ENCODE results near the gene SCN2A. TPM values are rescaled to one million over a fixed set of nuclear protein-coding genes. Genes with fewer than 3 reads are reported as not detected.

Gene SCN2A
- total RNA-seq (2021) (0.15 TPM in 1 of 2 replicates, not detected in the other), Bru-seq, nascent RNA (percentile 7 among the genes with signal in this experiment), BruChase-seq, experiment 1, labeled RNA remaining after a 2-hour chase (percentile 5 among the genes with signal in this experiment), BruChase-seq, experiment 2, labeled RNA remaining after a 6-hour chase (percentile 3 among the genes with signal in this experiment)
- long read RNA-seq, result 0 reads

GRCh38 chr2:165239230-165239629 is at the start of gene SCN2A:
Gene SCN2A (plus strand): TSS chr2:165239414. CDS start chr2:165295824, 56,410 bp downstream.
- Histone ChIP-seq H3K4me2 (no peak within 1 kb of the TSS), H3K4me3 (no peak within 1 kb of the TSS), H4K20me1 (ENCODE audit: insufficient read depth) (no peaks in the 10 kb centered on the region), H3K27me3 (ENCODE audit: insufficient read depth, low read depth) (no peaks in the 10 kb centered on the region), H3K4me1 (replicated peaks; ENCODE audit: insufficient read depth) (no peaks in the 10 kb centered on the region), H3K9me2 (ENCODE audit: insufficient read depth) (no peaks in the 10 kb centered on the region), H2AFZ (no peak within 1 kb of the TSS), H3F3A (ENCODE audit: insufficient read depth, low read depth) (no peaks in the 10 kb centered on the region), H3K36me3 (ENCODE audit: low read depth) (no peaks in the 10 kb centered on the region), H3K79me2 (ENCODE audit: low read depth) (no peaks in the 10 kb centered on the region), H3K9me3 (ENCODE audit: insufficient read depth, low read depth) (no peaks in the 10 kb centered on the region), H3K27ac (no peak within 1 kb of the TSS)
- peak in 1 of 2 experiments; percentile 5 for DNase-seq
- no TSS peak for BruUV-seq (replicated peaks)
- POLR2A ChIA-PET (ENCODE audit: unreplicated experiment), result no interaction called here
- intact Hi-C loops (cut with micrococcal nuclease; ENCODE audit: unreplicated experiment), result loop anchor here (2.0 kb wide), 1 partner anchor 460 kb away; no protein-coding TSS in a partner anchor
- CTCF ChIA-PET, result interaction anchor here (0.6 to 1.6 kb wide), 3 partner anchors 134 to 889 kb away, joined by 3 to 7 read pairs (median 5); partner anchors contain the start of gene SCN1A
- TF ChIP-seq CTCF (conservative IDR thresholded peaks at IDR 0.05) (peak; percentile 63), EZH2 (IDR thresholded peaks at IDR 0.05; ENCODE audit: low read depth) (no peak)

- no peak overlapping the region for H3K4me3 ChIP-seq
- intact Hi-C loops (cut with micrococcal nuclease; ENCODE audit: unreplicated experiment), result no loop called here
- DNase-seq, result no peak
- ChIA-PET CTCF (no interaction called here), POLR2A (ENCODE audit: unreplicated experiment) (no interaction called here)
- H3K27me3 ChIP-seq (ENCODE audit: insufficient read depth, low read depth), result no peaks in the 10 kb centered on the region
- H4K20me1 ChIP-seq (ENCODE audit: insufficient read depth), result no peaks in the 10 kb centered on the region
- no peaks in the 10 kb centered on the region for H3K9me2 ChIP-seq (ENCODE audit: insufficient read depth)
- H3K79me2 ChIP-seq (ENCODE audit: low read depth), result no peaks in the 10 kb centered on the region
- H3K9me3 ChIP-seq (ENCODE audit: insufficient read depth, low read depth), result no peaks in the 10 kb centered on the region
- H3K4me1 ChIP-seq (replicated peaks; ENCODE audit: insufficient read depth), result no peaks in the 10 kb centered on the region
- no peak for TF ChIP-seq EZH2 (IDR thresholded peaks at IDR 0.05; ENCODE audit: low read depth)
- TF ChIP-seq CTCF (conservative IDR thresholded peaks at IDR 0.05), result no peak
- BruUV-seq (replicated peaks), result no TSS peak
- no peaks in the 10 kb centered on the region for H3F3A ChIP-seq (ENCODE audit: insufficient read depth, low read depth)
- H2AFZ ChIP-seq, result no peak overlapping the region
- H3K27ac ChIP-seq, result no peak overlapping the region
- H3K4me2 ChIP-seq, result no peak overlapping the region
- no peaks in the 10 kb centered on the region for H3K36me3 ChIP-seq (ENCODE audit: low read depth)
Measured at GRCh38 chr2:165191096-165191728, 48.0 kb upstream of the SCN2A start.

GRCh38 chr2:165192729-165193128 is 46.5 kb upstream of the SCN2A start:
- Histone ChIP-seq H3K9me3 (ENCODE audit: insufficient read depth, low read depth) (no peaks in the 10 kb centered on the region), H3K79me2 (ENCODE audit: low read depth) (no peaks in the 10 kb centered on the region), H3F3A (ENCODE audit: insufficient read depth, low read depth) (no peaks in the 10 kb centered on the region), H3K4me2 (no peak overlapping the region), H4K20me1 (ENCODE audit: insufficient read depth) (no peaks in the 10 kb centered on the region), H3K36me3 (ENCODE audit: low read depth) (no peaks in the 10 kb centered on the region), H3K4me3 (no peak overlapping the region), H2AFZ (no peak overlapping the region), H3K27ac (no peak overlapping the region), H3K27me3 (ENCODE audit: insufficient read depth, low read depth) (no peaks in the 10 kb centered on the region), H3K4me1 (replicated peaks; ENCODE audit: insufficient read depth) (no peaks in the 10 kb centered on the region), H3K9me2 (ENCODE audit: insufficient read depth) (no peaks in the 10 kb centered on the region)
- CTCF ChIA-PET, result no interaction called here
- TF ChIP-seq EZH2 (IDR thresholded peaks at IDR 0.05; ENCODE audit: low read depth) (no peak), CTCF (conservative IDR thresholded peaks at IDR 0.05) (no peak)
- DNase-seq, result no peak
- intact Hi-C loops (cut with micrococcal nuclease; ENCODE audit: unreplicated experiment), result no loop called here
- BruUV-seq (replicated peaks), result no TSS peak
- POLR2A ChIA-PET (ENCODE audit: unreplicated experiment), result no interaction called here
